ENCODE data around the gene MTX2. TPM values are rescaled to one million over a fixed set of nuclear protein-coding genes. Genes with fewer than 3 reads are reported as not detected.

Gene MTX2
- total RNA-seq (2014; rRNA removed; shearing (Covaris generic)) = 85.3 and 86.0 TPM in 2 replicates
- 44.9 and 50.0 TPM in 2 replicates for polyA plus RNA-seq (2015; cell fraction: cytosol; rRNA removed)
- polyA plus RNA-seq (2015; cell fraction: nucleus; rRNA removed) = 36.1 and 42.0 TPM in 2 replicates

- peak; percentile 72 for DNase-seq (ENCODE audit: low read depth, low spot score)
- in situ Hi-C loops (cut with HindIII; ENCODE audit: low pct_unique_long_range_greater_than_20kb, low sequenced_read_pairs) = no loop called here
Measured at GRCh38 chr2:176269319-176270099, at the start of gene MTX2. TSS of gene MTX2 (plus strand) at chr2:176269442. CDS start at chr2:176269630, 188 bp downstream.

- no peak for DNase-seq (ENCODE audit: low read depth, low spot score)
- in situ Hi-C loops (cut with HindIII; ENCODE audit: low pct_unique_long_range_greater_than_20kb, low sequenced_read_pairs) = no loop called here
Measured at GRCh38 chr2:176227874-176228273, 41.4 kb upstream of the MTX2 start.

DNA sequence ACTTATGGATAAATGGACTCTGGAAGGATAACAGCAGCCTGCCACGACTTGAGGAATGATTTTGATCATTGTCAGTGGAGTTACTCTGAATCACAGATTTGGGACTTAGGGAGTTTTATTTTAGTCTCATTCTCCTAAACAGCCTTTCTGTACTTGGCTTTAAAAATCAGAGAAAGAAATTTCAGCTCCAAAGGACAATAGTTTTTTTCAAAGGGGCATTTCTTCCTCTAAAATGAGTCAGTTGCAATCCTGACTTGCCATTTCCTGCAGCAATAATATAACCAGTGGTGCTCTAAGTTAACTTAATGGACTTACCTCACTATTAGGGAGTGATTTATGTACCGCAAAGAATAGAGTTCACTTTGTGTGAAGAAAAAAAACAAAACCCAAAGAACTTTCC, 35.1 kb upstream of the MTX2 start:
- in situ Hi-C loops (cut with HindIII; ENCODE audit: low pct_unique_long_range_greater_than_20kb, low sequenced_read_pairs) = no loop called here
- DNase-seq (ENCODE audit: low read depth, low spot score) = peak; percentile 30

DNA sequence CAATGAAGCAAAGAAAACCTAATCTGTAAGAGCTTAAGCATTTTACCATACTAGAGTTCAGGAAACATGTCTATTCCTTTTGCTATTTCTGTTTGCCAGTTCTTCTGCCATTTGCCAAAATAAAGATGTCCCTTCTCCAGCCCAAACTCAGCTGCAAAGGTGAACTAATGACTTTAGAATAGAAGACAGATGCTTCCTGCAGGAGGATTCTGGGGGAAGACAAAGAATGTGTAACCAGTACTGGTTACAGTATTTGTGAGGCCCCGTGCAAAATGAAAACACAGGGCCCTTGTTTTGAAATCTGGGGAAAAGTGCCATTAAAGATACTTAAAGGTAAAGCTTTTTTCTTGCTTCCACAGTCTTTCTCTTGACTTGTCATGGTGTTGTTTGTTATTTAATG, 34.3 kb upstream of the MTX2 start:
- in situ Hi-C loops (cut with HindIII; ENCODE audit: low pct_unique_long_range_greater_than_20kb, low sequenced_read_pairs) = no loop called here
- peak; percentile 71 for DNase-seq (ENCODE audit: low read depth, low spot score)

DNA sequence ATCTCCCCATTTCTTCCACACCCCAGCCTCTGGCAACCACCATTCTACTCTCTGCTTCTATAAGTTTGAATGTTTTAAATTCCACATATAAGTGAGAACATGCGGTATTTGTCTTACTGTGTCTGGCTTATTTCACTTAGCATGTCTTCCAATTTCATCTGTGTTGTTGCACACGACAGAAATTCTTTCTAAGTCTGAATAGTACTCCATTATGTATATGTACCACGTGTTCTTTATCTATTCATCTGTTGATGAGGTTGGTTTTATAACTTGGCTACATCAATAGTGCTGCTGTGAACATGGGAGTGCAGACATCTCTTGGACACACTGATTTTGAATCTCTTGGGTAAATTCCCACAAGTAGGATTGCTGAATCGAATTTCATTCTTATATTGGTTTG, 31.8 kb upstream of the MTX2 start:
- in situ Hi-C loops (cut with HindIII; ENCODE audit: low pct_unique_long_range_greater_than_20kb, low sequenced_read_pairs) = no loop called here
- peak; percentile 80 for DNase-seq (ENCODE audit: low read depth, low spot score)

- no peak for DNase-seq (ENCODE audit: low read depth, low spot score)
- in situ Hi-C loops (cut with HindIII; ENCODE audit: low pct_unique_long_range_greater_than_20kb, low sequenced_read_pairs) = no loop called here
Measured at GRCh38 chr2:176239031-176239430, 30.2 kb upstream of the MTX2 start.

DNA sequence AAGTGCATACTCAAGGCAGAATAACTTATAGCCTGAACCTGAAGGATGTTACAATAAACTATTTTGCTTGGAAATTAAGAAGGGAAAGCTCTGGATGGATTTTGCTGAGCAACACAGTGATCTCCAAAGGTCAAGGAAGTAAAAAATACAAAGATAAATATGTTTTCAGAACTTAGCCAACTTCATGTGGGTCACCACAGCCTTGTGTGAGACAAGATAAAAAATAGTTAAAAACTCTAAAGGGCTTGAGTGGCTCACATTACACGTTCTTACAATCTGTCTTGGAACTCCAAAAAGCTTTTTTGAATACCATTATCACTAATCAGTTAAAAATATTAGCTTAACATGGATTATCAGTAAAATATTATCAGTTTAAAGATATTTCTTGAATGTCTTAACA, 28.9 kb upstream of the MTX2 start:
- in situ Hi-C loops (cut with HindIII; ENCODE audit: low pct_unique_long_range_greater_than_20kb, low sequenced_read_pairs) = no loop called here

DNA sequence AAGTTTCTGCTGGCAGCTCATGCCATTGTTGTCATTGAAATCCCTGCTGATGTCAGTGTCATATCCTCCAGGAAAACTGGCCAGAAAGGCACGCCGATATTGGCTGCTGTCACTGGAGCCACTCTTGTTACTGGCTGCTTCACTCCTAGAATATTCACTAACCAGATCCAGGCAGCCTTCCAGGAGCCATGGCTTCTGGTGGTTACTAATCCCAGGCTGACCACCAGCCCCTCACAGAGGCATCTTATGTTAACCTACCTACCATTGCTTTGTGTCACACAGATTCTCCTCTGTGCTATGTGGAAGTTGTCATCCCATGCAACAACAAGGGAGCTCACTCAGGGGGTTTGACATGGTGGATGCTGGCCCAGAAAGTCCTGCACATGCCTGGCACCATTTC, 27.0 kb upstream of the MTX2 start:
- no peak for DNase-seq (ENCODE audit: low read depth, low spot score)
- in situ Hi-C loops (cut with HindIII; ENCODE audit: low pct_unique_long_range_greater_than_20kb, low sequenced_read_pairs) = no loop called here

More for the DNA sequence above, 28.9 kb upstream of the MTX2 start:
- no peak for DNase-seq (ENCODE audit: low read depth, low spot score)

DNA sequence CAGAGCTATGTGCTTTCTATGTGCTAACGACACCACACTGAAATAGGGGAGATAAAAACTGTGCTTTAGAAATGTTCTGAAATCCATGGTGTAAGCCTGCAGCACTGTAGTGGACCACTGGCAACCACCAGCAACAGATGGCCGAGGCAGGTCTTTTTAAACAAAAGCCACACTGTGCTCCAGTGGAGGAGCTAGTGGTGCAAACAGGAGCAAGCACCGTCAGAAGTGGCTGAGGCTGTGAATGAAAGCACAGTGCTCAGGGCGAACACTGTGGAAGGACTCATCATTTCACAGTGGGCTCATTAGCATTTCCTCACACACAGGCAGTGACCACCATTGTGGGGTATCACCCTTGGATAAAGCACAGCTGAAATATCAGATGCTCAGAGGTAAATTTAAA, 22.9 kb upstream of the MTX2 start:
- in situ Hi-C loops (cut with HindIII; ENCODE audit: low pct_unique_long_range_greater_than_20kb, low sequenced_read_pairs) = no loop called here
- peak; percentile 87 for DNase-seq (ENCODE audit: low read depth, low spot score)

DNA sequence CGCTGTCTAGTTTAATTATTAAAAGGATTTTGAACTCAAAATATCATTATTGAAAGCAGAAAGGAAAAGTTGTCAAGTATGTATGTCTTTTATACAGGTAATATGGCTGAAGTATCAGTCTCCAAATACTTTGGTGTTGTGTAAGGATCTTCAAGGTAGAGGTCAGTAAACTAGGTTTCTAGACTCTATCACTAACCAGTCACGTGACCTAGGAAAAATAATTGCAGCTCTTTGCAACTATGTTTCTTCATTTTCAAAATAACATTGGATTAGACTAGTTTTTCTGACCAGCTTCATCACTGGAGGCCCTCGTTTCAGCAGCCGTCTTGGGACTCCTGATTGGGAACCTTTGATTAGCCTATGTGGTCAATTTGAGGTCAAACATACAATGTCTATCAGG, 21.4 kb upstream of the MTX2 start:
- in situ Hi-C loops (cut with HindIII; ENCODE audit: low pct_unique_long_range_greater_than_20kb, low sequenced_read_pairs) = no loop called here
- no peak for DNase-seq (ENCODE audit: low read depth, low spot score)

DNA sequence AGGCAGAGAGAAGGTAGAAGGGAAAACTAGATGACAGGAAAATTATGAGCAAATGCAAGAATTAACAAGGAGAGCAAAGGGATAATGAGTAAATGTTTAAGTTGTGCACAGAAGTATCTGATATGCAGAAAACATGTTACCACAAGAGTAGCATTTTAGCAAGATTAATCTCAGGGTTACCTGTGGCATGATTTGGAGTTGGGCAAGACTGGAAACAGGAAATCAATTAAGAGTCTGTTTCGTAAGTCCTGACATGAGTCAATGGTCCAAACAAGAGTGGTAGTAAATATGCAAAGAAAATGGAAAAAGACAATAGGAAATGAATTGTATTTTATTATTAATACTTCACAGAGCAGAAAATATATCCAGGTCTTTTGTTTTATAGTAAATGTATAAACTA, 17.3 kb upstream of the MTX2 start:
- in situ Hi-C loops (cut with HindIII; ENCODE audit: low pct_unique_long_range_greater_than_20kb, low sequenced_read_pairs) = no loop called here
- no peak for DNase-seq (ENCODE audit: low read depth, low spot score)

DNA sequence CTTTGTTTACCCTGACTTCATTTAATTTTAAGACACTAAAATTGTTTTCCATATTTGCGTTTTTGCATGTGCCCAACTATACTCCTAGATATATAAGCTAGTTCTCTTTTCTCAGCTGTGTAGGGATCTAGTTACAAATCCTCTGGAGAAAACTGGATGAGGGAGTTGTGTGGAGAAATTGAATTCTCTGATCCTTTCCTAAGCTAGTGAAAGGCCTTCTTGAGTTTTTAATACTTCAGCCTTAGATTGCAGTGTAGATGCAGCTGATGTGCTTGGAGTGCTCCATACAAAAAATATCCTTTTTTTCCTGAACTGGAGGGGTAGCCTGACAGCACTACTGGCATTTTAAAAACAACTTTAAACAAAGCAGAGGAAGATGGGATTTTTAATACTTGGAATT, 8.6 kb upstream of the MTX2 start:
- in situ Hi-C loops (cut with HindIII; ENCODE audit: low pct_unique_long_range_greater_than_20kb, low sequenced_read_pairs) = no loop called here
- DNase-seq (ENCODE audit: low read depth, low spot score) = no peak

DNA sequence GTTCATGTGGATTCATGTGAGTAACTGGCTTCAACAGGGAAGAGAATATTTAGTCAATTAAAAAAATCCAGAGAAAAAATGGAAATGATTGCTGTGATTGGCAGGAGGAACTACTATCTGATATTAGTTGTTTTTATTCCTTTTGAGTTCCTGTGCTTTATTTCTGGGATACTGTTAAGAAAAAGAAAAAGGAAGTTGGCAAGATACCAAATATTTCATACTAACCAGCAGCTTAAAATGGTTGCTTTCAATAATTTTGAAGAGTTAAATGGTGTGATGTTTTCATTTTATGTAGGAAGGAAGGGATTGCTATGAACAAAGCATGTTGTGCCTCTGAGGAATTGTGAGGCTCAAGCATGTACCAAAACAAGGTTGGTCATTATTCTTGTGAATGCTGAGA, 8.1 kb upstream of the MTX2 start:
- in situ Hi-C loops (cut with HindIII; ENCODE audit: low pct_unique_long_range_greater_than_20kb, low sequenced_read_pairs) = no loop called here
- DNase-seq (ENCODE audit: low read depth, low spot score) = no peak

- no peak for DNase-seq (ENCODE audit: low read depth, low spot score)
- in situ Hi-C loops (cut with HindIII; ENCODE audit: low pct_unique_long_range_greater_than_20kb, low sequenced_read_pairs) = no loop called here
Measured at GRCh38 chr2:176268976-176269318, 295 bp upstream of the MTX2 start.

DNA sequence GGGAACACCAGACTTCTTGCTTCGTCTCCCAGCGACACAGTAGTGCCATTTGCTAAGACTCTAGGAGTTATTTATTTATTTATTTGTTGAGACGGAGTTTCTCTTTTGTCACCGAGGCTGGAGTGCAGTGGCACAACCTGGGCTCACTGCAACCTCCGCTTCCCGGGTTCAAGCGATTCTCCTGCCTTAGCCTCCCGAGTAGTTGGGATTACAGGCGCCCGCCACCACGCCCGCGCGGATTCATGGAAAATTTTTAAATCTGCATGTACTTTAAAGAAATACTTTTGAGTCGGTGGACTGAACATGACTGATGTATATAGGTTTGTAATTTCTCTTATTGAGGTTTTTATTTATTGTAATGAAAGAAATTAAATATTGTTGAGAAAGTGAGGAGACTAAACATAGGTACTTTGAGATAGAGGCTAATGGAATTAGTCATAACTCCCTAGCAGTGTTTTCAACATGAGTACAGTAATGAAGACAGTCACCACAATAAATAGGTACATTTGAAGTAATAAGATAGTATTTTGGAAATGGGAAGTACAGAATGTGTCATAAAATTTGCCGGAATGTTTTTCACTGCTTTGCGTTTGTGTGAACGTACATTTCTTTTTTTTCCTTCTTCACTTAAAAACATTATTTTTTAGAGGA, 983 bp downstream of the MTX2 start:
- in situ Hi-C loops (cut with HindIII; ENCODE audit: low pct_unique_long_range_greater_than_20kb, low sequenced_read_pairs) = no loop called here
- DNase-seq (ENCODE audit: low read depth, low spot score) = no peak

DNA sequence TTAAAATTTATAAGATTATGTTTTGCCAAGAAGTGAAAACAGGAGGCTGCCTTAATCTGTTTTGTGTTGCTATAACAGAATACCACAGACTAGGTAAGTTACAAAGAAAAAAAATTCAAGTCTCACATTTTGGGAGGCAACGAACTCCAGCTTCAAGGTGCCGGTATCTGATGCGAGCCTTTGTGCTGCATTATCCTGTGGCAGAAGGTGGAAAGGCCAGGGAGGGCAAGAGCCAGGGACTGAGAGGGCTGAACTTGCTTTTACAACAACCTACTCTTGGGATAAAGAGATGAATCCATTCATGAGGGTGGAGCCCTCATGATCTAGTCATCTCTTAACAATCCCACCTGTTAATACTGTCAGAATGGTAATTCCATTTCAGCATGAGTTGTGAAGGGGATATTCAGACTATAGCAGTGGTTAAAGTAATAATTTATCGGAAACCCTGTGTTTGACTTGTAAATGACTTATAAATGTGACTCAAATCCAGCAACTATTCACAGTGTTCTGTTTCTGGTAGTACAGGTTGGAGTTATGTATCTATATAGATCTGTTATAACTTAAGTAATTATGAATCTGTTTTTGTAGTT, 3.7 kb downstream of the MTX2 start:
- in situ Hi-C loops (cut with HindIII; ENCODE audit: low pct_unique_long_range_greater_than_20kb, low sequenced_read_pairs) = no loop called here
- DNase-seq (ENCODE audit: low read depth, low spot score) = no peak

DNA sequence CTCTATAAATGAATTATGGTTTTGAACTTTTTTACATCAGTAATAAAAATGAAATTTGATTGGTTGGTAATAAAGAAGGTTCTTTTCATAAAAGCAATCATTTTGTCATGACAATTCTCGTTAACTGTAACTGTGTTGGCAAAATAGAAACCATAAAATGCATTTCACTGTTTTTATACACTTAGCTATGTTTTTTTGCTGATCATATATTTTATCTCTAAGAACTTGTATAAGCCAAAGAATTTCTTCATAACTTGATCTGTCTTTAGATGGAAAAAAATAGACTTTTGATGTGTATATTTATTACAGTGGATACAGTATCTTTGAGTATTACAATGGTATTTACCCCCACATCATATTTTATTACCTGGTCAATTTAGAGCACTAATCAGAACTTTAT, 9.7 kb downstream of the MTX2 start:
- in situ Hi-C loops (cut with HindIII; ENCODE audit: low pct_unique_long_range_greater_than_20kb, low sequenced_read_pairs) = no loop called here
- no peak for DNase-seq (ENCODE audit: low read depth, low spot score)

DNA sequence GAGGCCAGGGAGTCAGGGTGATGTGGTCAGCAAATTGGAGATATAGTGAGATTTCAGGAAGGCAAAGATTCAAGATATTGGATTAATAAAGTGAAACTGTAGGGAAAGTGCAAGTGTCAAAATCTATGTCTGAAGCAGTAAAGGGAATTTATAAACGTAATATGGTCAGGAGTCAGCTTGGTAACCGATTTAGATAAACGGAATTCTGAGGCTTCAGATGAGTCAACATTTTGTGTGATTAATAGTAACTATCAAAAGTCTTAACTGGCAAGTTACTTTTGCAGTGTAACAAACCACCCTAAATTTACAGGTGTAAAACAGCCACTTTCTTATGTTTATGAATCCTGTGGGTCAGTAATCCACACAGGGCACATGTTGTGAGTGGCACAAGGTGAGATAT, 10.9 kb downstream of the MTX2 start:
- in situ Hi-C loops (cut with HindIII; ENCODE audit: low pct_unique_long_range_greater_than_20kb, low sequenced_read_pairs) = no loop called here
- DNase-seq (ENCODE audit: low read depth, low spot score) = no peak

All from SK-MEL-5 (cell line).